Measurements from ENCODE around the gene TPD52L2. TPM values are rescaled to one million over a fixed set of nuclear protein-coding genes. Genes with fewer than 3 reads are reported as not detected.
A peak's percentile ranks its signal among the peaks of the same experiment; 100 is the strongest.

The TPD52L2 gene
- total RNA-seq, result 10 to 100 TPM; 15.1 to 15.3 TPM
- 46.0 TPM for polyA plus RNA-seq (2013, experiment 1 of 2)
- polyA plus RNA-seq (2013, experiment 2 of 2), result 45.2 TPM
- total RNA-seq, result 20.2 to 90.6 (median 42.4) reads per million in 172 experiments

DNA sequence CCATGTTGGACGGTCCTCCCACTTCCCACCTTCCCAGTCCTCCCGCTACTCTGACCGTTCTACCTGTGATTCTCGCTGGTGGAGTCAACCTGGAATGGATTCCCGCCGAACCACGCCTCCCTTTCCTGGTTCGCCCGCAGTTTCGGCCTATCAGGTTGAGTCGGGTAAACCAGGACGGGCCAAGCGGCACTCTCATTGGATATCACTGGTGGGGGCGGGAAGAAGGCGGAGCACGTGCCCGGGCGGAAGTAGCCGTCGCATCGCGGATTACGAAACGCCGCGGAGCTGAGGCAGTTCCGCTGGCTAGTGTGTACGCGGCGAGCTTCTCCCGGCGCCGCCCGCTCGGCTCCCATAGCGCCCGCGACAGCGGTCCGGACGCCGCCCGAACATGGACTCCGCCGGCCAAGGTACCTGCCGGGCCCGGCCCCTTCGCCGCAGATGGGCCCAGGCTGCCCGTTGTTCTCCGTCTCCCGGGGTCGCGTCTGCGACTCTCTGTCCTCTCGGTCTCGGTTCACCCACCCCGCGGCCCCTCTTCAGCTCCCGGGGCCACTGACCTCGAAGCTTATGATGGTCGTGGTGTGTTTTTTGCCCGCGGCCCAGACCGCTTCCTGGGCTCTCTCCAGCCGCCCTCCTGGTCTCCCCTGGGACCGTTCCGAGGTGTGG is at the start of gene TPD52L2:
TSS of gene TPD52L2 (plus strand) at position 293 of the 663 bp plus-strand sequence. CDS start at position 389, 96 bp downstream.
- Histone ChIP-seq H3K27me3 (ENCODE audit: control insufficient read depth in 1 of 2, insufficient read depth in 2 of 2, low read length in 2 of 2) (no peaks in the 10 kb centered on the region), H3K4me3 (ENCODE audit: low read length) (peak within 1 kb of the TSS; percentile 98), H3K27ac (ENCODE audit: low read depth in 1 of 2, low read length in 2 of 2) (peak within 1 kb of the TSS; percentile 78 to 89), H3K4me1 (ENCODE audit: insufficient read depth, low read length) (peaks cover 37% of the 10 kb centered on the region), H3K9me3 (ENCODE audit: control insufficient read depth in 1 of 2, insufficient read depth in 1 of 2, low read length in 2 of 2) (peaks cover 0 to 7% of the 10 kb centered on the region in 2 experiments), H3K36me3 (ENCODE audit: insufficient read depth, low read length) (peaks cover 26% of the 10 kb centered on the region)
- POLR2A ChIA-PET, result interaction anchor here (0.6 to 3.0 kb wide), 29 partner anchors 8 to 344 kb away, joined by 3 to 25 read pairs (median 4); partner anchors contain the start of genes ARFRP1, DNAJC5, GMEB2 and LIME1
- CTCF ChIA-PET, result interaction anchor here (0.6 to 3.5 kb wide), 14 partner anchors 29 to 327 kb away, joined by 3 to 16 read pairs (median 4); partner anchors contain the start of genes ARFRP1, LIME1, PRPF6 and RTEL1
- intact Hi-C loops (cut with DNase I, micrococcal nuclease), result loop anchor here (1.0 to 10.0 kb wide), 12 partner anchors 30 to 327 kb away; partner anchors contain the start of genes ARFRP1 (in 2 of the 2), RTEL1 (in 2 of the 2), DNAJC5 (in 1 of the 2) and FNDC11 (in 1 of the 2)
- no peaks in the 10 kb centered on the region for H3K27me3 Mint-ChIP-seq
- peaks cover 43% of the 10 kb centered on the region for H3K36me3 Mint-ChIP-seq (ENCODE audit: low read depth)
- peaks cover 31% of the 10 kb centered on the region for H3K4me1 Mint-ChIP-seq (ENCODE audit: low read depth)
- no peaks in the 10 kb centered on the region for H3K9me3 Mint-ChIP-seq
- H3K27ac Mint-ChIP-seq, result peak within 1 kb of the TSS; percentile 85
- peak within 1 kb of the TSS; percentile 97 for H3K4me3 Mint-ChIP-seq
- TF ChIP-seq, protein P1, sequence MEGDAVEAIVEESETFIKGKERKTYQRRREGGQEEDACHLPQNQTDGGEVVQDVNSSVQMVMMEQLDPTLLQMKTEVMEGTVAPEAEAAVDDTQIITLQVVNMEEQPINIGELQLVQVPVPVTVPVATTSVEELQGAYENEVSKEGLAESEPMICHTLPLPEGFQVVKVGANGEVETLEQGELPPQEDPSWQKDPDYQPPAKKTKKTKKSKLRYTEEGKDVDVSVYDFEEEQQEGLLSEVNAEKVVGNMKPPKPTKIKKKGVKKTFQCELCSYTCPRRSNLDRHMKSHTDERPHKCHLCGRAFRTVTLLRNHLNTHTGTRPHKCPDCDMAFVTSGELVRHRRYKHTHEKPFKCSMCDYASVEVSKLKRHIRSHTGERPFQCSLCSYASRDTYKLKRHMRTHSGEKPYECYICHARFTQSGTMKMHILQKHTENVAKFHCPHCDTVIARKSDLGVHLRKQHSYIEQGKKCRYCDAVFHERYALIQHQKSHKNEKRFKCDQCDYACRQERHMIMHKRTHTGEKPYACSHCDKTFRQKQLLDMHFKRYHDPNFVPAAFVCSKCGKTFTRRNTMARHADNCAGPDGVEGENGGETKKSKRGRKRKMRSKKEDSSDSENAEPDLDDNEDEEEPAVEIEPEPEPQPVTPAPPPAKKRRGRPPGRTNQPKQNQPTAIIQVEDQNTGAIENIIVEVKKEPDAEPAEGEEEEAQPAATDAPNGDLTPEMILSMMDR (IDR thresholded peaks at IDR 0.05), result no peak
- DNase-seq (peak; percentile 94 to 99 (median 97)), ATAC-seq (ENCODE audit: poor library complexity) (peak; percentile 88)

DNA sequence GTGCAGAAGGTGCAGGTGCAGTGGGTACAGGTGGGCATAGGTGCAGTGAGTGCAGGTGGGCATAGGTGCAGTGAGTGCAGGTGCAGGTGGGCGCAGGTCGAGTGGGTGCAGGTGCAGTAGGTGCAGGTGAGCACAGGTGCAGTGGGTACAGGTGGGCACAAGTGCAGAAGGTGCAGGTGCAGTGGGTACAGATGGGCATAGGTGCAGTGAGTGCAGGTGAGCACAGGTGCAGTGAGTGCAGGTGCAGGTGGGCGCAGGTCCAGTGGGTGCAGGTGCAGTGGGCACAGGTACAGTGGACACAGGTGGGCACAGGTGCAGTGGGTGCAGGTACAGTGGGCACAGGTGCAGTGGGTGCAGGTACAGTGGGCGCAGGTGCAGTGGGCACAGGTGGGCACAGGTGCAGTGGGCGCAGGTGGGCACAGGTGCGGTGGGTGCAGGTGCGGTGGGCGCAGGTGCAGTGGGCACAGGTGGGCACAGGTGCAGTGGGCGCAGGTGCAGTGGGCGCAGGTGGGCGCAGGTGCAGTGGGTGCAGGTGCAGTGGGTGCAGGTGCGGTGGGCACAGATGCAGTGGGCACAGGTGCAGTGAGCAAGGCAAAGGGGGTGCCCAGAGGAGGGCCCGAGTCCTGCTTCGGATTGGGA is 49.3 kb upstream of the TPD52L2 start:
- Mint-ChIP-seq H3K9me3 (no peaks in the 10 kb centered on the region), H3K27me3 (peaks cover 5% of the 10 kb centered on the region), H3K27ac (no peak overlapping the region), H3K36me3 (ENCODE audit: low read depth) (no peaks in the 10 kb centered on the region), H3K4me3 (no peak overlapping the region), H3K4me1 (ENCODE audit: low read depth) (peaks cover 5% of the 10 kb centered on the region)
- Histone ChIP-seq H3K27ac (ENCODE audit: low read depth in 1 of 2, low read length in 2 of 2) (no peak overlapping the region), H3K27me3 (ENCODE audit: control insufficient read depth in 1 of 2, insufficient read depth in 2 of 2, low read length in 2 of 2) (peaks cover 0 to 2% of the 10 kb centered on the region in 2 experiments), H3K4me1 (ENCODE audit: insufficient read depth, low read length) (no peaks in the 10 kb centered on the region), H3K36me3 (ENCODE audit: insufficient read depth, low read length) (no peaks in the 10 kb centered on the region), H3K4me3 (ENCODE audit: low read length) (no peak overlapping the region), H3K9me3 (ENCODE audit: control insufficient read depth in 1 of 2, insufficient read depth in 1 of 2, low read length in 2 of 2) (no peaks in the 10 kb centered on the region)
- TF ChIP-seq, protein P1 (IDR thresholded peaks at IDR 0.05), result no peak
- ATAC-seq (ENCODE audit: poor library complexity), result no peak
- no peak for DNase-seq
- ChIA-PET POLR2A (no interaction called here), CTCF (no interaction called here)
- intact Hi-C loops (cut with DNase I, micrococcal nuclease), result no loop called here

DNA sequence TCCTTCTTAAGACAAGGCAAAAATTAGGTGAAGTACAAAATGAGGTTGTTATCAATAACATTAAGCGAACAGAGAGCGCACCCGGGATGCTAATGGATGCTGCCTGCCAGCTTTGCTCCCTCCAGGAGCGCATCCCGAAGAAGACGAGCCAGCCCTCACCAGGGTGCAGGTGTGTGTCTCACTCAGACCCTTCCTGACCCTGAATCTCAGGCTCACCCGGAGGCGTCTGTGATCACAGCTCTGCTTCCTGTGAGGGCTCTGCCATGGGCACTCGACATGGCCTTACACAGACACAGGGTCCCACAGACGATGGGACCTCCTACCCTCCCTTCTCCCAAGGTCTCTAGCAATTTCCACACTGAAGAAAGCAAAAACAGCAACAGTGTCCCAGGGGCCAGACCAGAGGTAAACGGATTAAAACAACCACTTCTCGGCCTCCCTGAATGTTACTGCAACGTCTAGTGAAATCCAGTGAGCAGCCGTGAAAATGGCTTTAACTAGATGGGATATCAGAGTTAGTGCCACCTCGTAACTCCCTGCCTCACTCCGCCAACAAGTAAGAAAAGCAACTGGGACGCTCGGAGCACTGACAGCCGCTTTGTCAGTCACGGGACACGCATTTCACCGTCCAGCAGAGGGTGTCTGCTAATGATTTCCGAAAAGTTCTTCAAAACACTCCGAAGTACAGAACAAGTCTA is 45.7 kb upstream of the TPD52L2 start:
- no peaks in the 10 kb centered on the region for H3K4me1 ChIP-seq (ENCODE audit: insufficient read depth, low read length)
- H3K9me3 Mint-ChIP-seq, result no peaks in the 10 kb centered on the region
- ATAC-seq (ENCODE audit: poor library complexity) (peak; percentile 14), DNase-seq (peak in 2 of 14 experiments; percentile 19 to 29)
- ChIA-PET CTCF (no interaction called here), POLR2A (interaction anchor here (1.0 kb wide), 1 partner anchor 39 kb away, joined by 3 read pairs; no protein-coding TSS in a partner anchor)
- H3K27ac ChIP-seq (ENCODE audit: low read depth in 1 of 2, low read length in 2 of 2), result no peak overlapping the region
- no peaks in the 10 kb centered on the region for H3K9me3 ChIP-seq (ENCODE audit: control insufficient read depth in 1 of 2, insufficient read depth in 1 of 2, low read length in 2 of 2)
- peak overlapping the region; percentile 30 for H3K4me3 Mint-ChIP-seq
- H3K27me3 Mint-ChIP-seq, result peaks cover 11% of the 10 kb centered on the region
- peaks cover 0 to 5% of the 10 kb centered on the region in 2 experiments for H3K27me3 ChIP-seq (ENCODE audit: control insufficient read depth in 1 of 2, insufficient read depth in 2 of 2, low read length in 2 of 2)
- no peaks in the 10 kb centered on the region for H3K36me3 Mint-ChIP-seq (ENCODE audit: low read depth)
- H3K36me3 ChIP-seq (ENCODE audit: insufficient read depth, low read length), result no peaks in the 10 kb centered on the region
- TF ChIP-seq, protein P1 (IDR thresholded peaks at IDR 0.05), result no peak
- no peak overlapping the region for H3K4me3 ChIP-seq (ENCODE audit: low read length)
- no peak overlapping the region for H3K27ac Mint-ChIP-seq
- peaks cover 5% of the 10 kb centered on the region for H3K4me1 Mint-ChIP-seq (ENCODE audit: low read depth)
- intact Hi-C loops (cut with DNase I, micrococcal nuclease), result no loop called here
